Memory B cell (primary cell): Measurements from ENCODE around the gene SYT7.

Experiments
- ATAC-seq: fragments of 150-1000 bp; cut with Tn5 transposase; 2 replicates; pipeline ENCODE4 v1.10.0; 2021; ENCODE audit warnings: low read depth, mild to moderate bottlenecking, moderate library complexity
- DNase-seq, 2 donors: peaks; one replicate each; pipeline ENCODE4 v3.0.0; 2022; ENCODE audit warnings: low spot score in 2 of 2
- H3K27ac Mint-ChIP-seq: one replicate; pipeline ENCODE4 v1.8.0; 2022; ENCODE audit warnings: mild to moderate bottlenecking, moderate library complexity, mixed read lengths
- H3K27me3 Mint-ChIP-seq: one replicate; pipeline ENCODE4 v1.8.0; 2022; ENCODE audit warnings: mixed read lengths
- H3K36me3 Mint-ChIP-seq: one replicate; pipeline ENCODE4 v1.8.0; 2022; ENCODE audit warnings: mild to moderate bottlenecking, mixed read lengths
- H3K4me1 Mint-ChIP-seq: one replicate; pipeline ENCODE4 v1.8.0; 2022; ENCODE audit warnings: mixed read lengths
- H3K4me3 Mint-ChIP-seq: one replicate; pipeline ENCODE4 v1.8.0; 2022; ENCODE audit warnings: mild to moderate bottlenecking, moderate library complexity, mixed read lengths
- H3K9me3 Mint-ChIP-seq: one replicate; pipeline ENCODE4 v1.8.0; 2022; ENCODE audit warnings: mixed read lengths

The SYT7 gene

GRCh38 chr11:61580271-61580888, 496 bp downstream of the SYT7 start:
- Mint-ChIP-seq H3K9me3 (no peaks in the 10 kb centered on the region), H3K27ac (no peak overlapping the region), H3K27me3 (peaks cover 20% of the 10 kb centered on the region), H3K4me3 (peak overlapping the region; percentile 57), H3K36me3 (no peaks in the 10 kb centered on the region), H3K4me1 (peaks cover 7% of the 10 kb centered on the region)
- peak in 1 of 2 donors; percentile 37 for DNase-seq
- no peak for ATAC-seq

DNA sequence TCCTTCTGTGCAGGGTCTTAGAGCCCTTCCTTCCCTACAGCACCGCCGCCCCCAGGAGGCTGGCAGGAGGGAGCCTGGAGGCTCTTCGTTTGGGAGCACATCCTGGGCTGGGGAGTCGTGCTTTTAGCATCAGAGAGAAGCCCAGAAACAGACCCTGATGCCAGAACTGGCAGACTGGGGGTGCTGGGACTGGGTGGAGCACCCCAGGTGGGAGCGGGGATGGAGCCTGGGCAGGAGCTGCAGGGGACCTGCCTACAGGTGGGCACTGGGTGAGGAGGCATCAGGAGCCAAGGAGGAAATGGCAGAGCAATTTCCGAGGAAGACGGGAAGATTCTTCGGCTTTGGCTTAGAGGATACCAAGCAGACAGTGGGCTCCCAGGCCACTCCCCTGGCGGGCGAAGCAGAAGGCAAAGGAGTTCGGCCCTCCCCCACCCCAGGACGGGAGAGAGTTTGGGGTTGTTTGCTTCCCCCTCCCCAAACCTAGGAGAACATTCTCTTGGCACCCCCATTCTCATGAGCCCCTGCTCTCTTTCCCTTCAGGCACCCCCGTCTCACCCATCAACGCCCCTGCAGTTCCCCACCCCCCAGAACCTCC, 1.1 kb downstream of the SYT7 start:
- peak overlapping the region; percentile 57 for H3K4me3 Mint-ChIP-seq
- no peaks in the 10 kb centered on the region for H3K36me3 Mint-ChIP-seq
- DNase-seq (no peak), ATAC-seq (no peak)
- H3K27ac Mint-ChIP-seq, result peak overlapping the region; percentile 60
- peaks cover 23% of the 10 kb centered on the region for H3K27me3 Mint-ChIP-seq
- H3K4me1 Mint-ChIP-seq, result peaks cover 7% of the 10 kb centered on the region
- H3K9me3 Mint-ChIP-seq, result no peaks in the 10 kb centered on the region

- H3K27ac Mint-ChIP-seq, result no peak overlapping the region
- no peaks in the 10 kb centered on the region for H3K9me3 Mint-ChIP-seq
- peaks cover 21% of the 10 kb centered on the region for H3K27me3 Mint-ChIP-seq
- peak overlapping the region; percentile 57 for H3K4me3 Mint-ChIP-seq
- no peak for DNase-seq
- H3K36me3 Mint-ChIP-seq, result no peaks in the 10 kb centered on the region
- peaks cover 7% of the 10 kb centered on the region for H3K4me1 Mint-ChIP-seq
- ATAC-seq, result no peak
Measured at GRCh38 chr11:61578819-61579675, 1.8 kb downstream of the SYT7 start.

- H3K36me3 Mint-ChIP-seq, result no peaks in the 10 kb centered on the region
- ATAC-seq, result no peak
- H3K4me3 Mint-ChIP-seq, result no peak overlapping the region
- no peak overlapping the region for H3K27ac Mint-ChIP-seq
- peaks cover 26% of the 10 kb centered on the region for H3K27me3 Mint-ChIP-seq
- no peaks in the 10 kb centered on the region for H3K9me3 Mint-ChIP-seq
- no peak for DNase-seq
- peaks cover 7% of the 10 kb centered on the region for H3K4me1 Mint-ChIP-seq
Measured at GRCh38 chr11:61577383-61578118, 3.3 kb downstream of the SYT7 start.

DNA sequence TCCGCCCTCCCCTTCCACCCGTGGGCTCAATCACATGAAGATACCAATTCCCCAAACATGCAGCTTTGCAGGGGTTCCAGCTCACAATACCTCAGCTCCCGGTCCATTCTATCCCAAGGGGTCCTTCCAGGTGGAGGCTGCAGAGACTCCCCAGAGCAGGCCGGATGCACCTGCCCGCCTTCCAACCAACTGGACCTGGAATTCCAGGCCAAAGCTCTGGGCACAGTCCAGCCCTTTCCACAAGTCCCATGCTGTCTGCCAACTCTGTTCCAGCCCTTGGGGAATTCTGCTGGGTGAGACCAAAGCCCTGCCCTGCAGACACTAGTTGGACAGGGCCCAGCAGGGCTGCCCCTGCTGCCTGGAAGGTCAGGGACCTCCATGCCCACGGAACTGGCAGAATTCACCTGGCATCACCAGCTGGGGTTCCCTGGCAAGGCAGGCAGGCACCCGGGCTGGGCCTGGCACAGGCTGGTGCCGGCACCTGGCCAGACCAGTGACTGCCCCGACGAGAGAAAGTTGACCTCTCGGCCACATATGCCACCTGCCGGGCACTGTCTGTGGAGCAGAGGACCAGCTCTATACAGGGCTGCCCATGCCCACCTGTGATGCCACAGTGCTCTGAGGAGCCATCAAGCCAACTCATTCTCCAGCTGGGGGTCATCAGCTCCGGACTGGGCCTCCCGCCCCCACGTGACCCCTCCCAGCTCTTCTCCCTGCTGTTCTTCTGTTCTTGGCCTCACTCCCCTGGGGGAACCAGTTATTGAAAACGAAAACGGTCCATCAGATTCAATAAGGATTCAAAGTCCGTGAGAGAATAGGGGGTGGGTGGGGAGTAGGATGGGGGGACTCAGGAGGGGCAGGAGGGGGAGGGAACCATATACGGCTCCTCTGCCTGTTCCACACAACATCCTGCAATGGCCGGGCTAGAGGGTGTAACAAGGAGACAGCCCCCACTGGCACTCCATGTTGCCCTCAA, 4.7 kb downstream of the SYT7 start:
- Mint-ChIP-seq H3K27me3 (peaks cover 25% of the 10 kb centered on the region), H3K4me1 (no peaks in the 10 kb centered on the region), H3K9me3 (no peaks in the 10 kb centered on the region), H3K4me3 (no peak overlapping the region), H3K36me3 (no peaks in the 10 kb centered on the region), H3K27ac (no peak overlapping the region)
- ATAC-seq, result no peak
- no peak for DNase-seq

GRCh38 chr11:61574611-61575010, 6.3 kb downstream of the SYT7 start:
- ATAC-seq, result no peak
- H3K27ac Mint-ChIP-seq, result no peak overlapping the region
- H3K4me3 Mint-ChIP-seq, result no peak overlapping the region
- H3K4me1 Mint-ChIP-seq, result no peaks in the 10 kb centered on the region
- DNase-seq, result no peak
- H3K9me3 Mint-ChIP-seq, result no peaks in the 10 kb centered on the region
- H3K27me3 Mint-ChIP-seq, result peaks cover 26% of the 10 kb centered on the region
- no peaks in the 10 kb centered on the region for H3K36me3 Mint-ChIP-seq

GRCh38 chr11:61572913-61573312, 8.0 kb downstream of the SYT7 start:
- ATAC-seq (no peak), DNase-seq (no peak)
- Mint-ChIP-seq H3K4me3 (no peak overlapping the region), H3K9me3 (no peaks in the 10 kb centered on the region), H3K27ac (no peak overlapping the region), H3K27me3 (peaks cover 32% of the 10 kb centered on the region), H3K4me1 (peaks cover 3% of the 10 kb centered on the region), H3K36me3 (peaks cover 5% of the 10 kb centered on the region)

DNA sequence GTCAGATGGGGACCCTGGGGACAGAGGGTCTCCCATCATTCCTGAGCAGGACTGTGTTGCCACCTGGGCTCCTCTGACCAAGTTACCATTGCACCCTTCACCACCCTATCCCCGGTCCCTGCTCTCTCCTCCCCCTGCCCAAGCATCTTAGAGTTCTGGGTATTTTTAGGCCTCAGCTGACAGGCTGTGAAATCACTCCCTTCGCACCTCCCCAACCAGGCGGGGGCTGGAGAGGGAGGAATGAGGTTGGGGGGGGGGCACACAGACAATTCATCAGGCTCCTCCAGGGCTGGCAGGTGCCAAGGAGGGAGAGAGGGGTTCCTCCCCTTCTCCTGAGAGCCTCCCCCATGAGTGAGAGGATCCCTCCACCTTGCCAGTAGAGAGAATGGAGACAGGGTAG, 9.0 kb downstream of the SYT7 start:
- peaks cover 3% of the 10 kb centered on the region for H3K4me1 Mint-ChIP-seq
- DNase-seq (no peak), ATAC-seq (no peak)
- no peaks in the 10 kb centered on the region for H3K9me3 Mint-ChIP-seq
- peaks cover 33% of the 10 kb centered on the region for H3K27me3 Mint-ChIP-seq
- peaks cover 5% of the 10 kb centered on the region for H3K36me3 Mint-ChIP-seq
- H3K4me3 Mint-ChIP-seq, result no peak overlapping the region
- no peak overlapping the region for H3K27ac Mint-ChIP-seq

GRCh38 chr11:61571337-61571736, 9.5 kb downstream of the SYT7 start:
- Mint-ChIP-seq H3K4me3 (no peak overlapping the region), H3K36me3 (peaks cover 5% of the 10 kb centered on the region), H3K27me3 (peaks cover 33% of the 10 kb centered on the region), H3K9me3 (no peaks in the 10 kb centered on the region), H3K27ac (no peak overlapping the region), H3K4me1 (peaks cover 3% of the 10 kb centered on the region)
- no peak for ATAC-seq
- DNase-seq, result no peak

- Mint-ChIP-seq H3K9me3 (no peaks in the 10 kb centered on the region), H3K4me3 (no peak overlapping the region), H3K27ac (no peak overlapping the region), H3K27me3 (peaks cover 34% of the 10 kb centered on the region), H3K4me1 (peaks cover 3% of the 10 kb centered on the region), H3K36me3 (peaks cover 5% of the 10 kb centered on the region)
- DNase-seq, result no peak
- no peak for ATAC-seq
Measured at GRCh38 chr11:61569701-61570100, 11.2 kb downstream of the SYT7 start.

- H3K9me3 Mint-ChIP-seq, result no peaks in the 10 kb centered on the region
- peaks cover 5% of the 10 kb centered on the region for H3K36me3 Mint-ChIP-seq
- no peak overlapping the region for H3K27ac Mint-ChIP-seq
- peaks cover 3% of the 10 kb centered on the region for H3K4me1 Mint-ChIP-seq
- DNase-seq (no peak), ATAC-seq (no peak)
- H3K27me3 Mint-ChIP-seq, result peaks cover 40% of the 10 kb centered on the region
- H3K4me3 Mint-ChIP-seq, result no peak overlapping the region
Measured at GRCh38 chr11:61569018-61569417, 11.9 kb downstream of the SYT7 start.

- peak; percentile 78 for ATAC-seq
- peak; percentile 75 to 84 for DNase-seq
- Mint-ChIP-seq H3K9me3 (no peaks in the 10 kb centered on the region), H3K36me3 (peaks cover 5% of the 10 kb centered on the region), H3K4me1 (peaks cover 3% of the 10 kb centered on the region), H3K27ac (no peak overlapping the region), H3K27me3 (peaks cover 32% of the 10 kb centered on the region), H3K4me3 (no peak overlapping the region)
Measured at GRCh38 chr11:61567286-61568061, 13.4 kb downstream of the SYT7 start.
